Measurements from ENCODE around the gene FAM234A.

DNA sequence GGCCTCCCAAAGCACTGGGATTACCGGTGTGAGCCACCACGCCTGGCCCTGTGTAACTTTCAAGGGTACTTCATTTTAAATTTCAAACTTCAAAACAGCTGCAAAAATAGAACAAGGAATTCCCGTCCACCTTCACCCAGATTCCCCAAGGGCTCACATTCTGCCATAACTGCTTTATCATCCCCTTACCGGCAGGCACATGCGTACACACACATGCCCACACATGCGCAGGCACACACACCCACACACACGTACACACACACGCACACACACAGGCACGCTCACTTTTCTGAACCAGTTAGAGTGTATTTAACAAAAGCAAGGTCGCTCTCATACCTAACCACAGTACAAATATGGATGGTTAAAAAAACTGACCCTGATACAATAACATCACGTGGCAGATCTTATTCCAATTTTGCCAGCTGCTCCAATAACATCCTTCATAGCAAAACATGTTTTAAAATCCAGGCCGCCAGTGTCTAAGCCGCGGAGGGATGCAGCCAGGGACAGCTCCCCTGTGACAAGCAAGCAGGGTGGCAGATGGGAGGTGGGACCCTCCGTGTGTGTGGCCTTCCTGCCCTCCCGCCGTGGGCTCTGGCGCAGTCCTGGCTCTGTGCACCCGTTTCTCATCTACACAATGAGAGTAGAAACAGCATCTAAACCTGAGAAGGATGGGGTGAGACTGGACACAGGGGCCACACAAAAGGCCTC, 71.5 kb downstream of the FAM234A start:
- TF ChIP-seq POLR2AphosphoS5 (IDR thresholded peaks at IDR 0.05; ENCODE audit: low read depth, low read length) (no peak), TAF1 (IDR thresholded peaks at IDR 0.05; ENCODE audit: borderline replicate concordance, low read depth, low read length) (no peak)
